K562 (cell line): ENCODE data around the gene CNGA4. TPM values are rescaled to one million over a fixed set of nuclear protein-coding genes. Genes with fewer than 3 reads are reported as not detected.

Experiments used
- ATAC-seq: fragments of 200-7000 bp; cut with Tn5 transposase; 3 replicates; pipeline ENCODE4 v1.9.1; 2020; ENCODE audit warnings: moderate library complexity
- BruUV-seq: library from RNA; stranded (reverse); fragments of 400-500 nt; replicated peaks from 2 replicates; lab custom pipeline; 2021; lab: Mats Ljungman, UMichigan
- CTCF ChIA-PET: fragments of 300-600 bp; formaldehyde crosslinking; extraction: SDS; loops from one replicate; lab custom pipeline; 2021; ENCODE audit warnings: low intra/inter-chr PET ratio; lab: Yijun Ruan, JAX
- POLR2A ChIA-PET: fragments of 300-600, 350-650 bp; sonication (Branson Sonifier 250); formaldehyde crosslinking; extraction: SDS; loops from one replicate; lab custom pipeline; 2021; ENCODE audit warnings: antibody characterized with exemption, inconsistent platforms; lab: Yijun Ruan, JAX
- DNase-seq, 4 experiments: peaks; one replicate each; pipeline versions ENCODE4 v3.0.0 to v3.0.0-alpha.2; 2011 to 2018; ENCODE audit warnings: low spot score in 3 of 4, mixed read lengths in 3 of 4; ENCODE audit errors: extremely low read depth in 1 of 4
- FAIRE-seq: peaks from 2 replicates; lab custom pipeline; 2011; peaks lifted over from hg19 to GRCh38; lab: Jason Lieb, UNC
- H2AFZ ChIP-seq: 2 replicates; pipeline ENCODE4 v1.6.0; 2011; ENCODE audit warnings: low read depth, low read length, control low read depth, inconsistent platforms
- H3K27ac ChIP-seq: fragments of 200-600 bp; 3 replicates; pipeline ENCODE4 v1.8.0; 2011; ENCODE audit warnings: low read depth, mild to moderate bottlenecking, control low read depth, inconsistent platforms, low read length, moderate library complexity, mixed read lengths; ENCODE audit errors: extremely low read depth
- H3K27me3 ChIP-seq, 2 experiments: fragments of 300-600 bp in 1 of 2; 2 replicates in 1 of 2; 3 replicates in 1 of 2; pipeline versions ENCODE4 v1.6.0 to v1.8.0; 2011; ENCODE audit warnings: inconsistent platforms in 2 of 2, low read length in 2 of 2, mild to moderate bottlenecking in 1 of 2, mixed read lengths in 1 of 2, moderate library complexity in 1 of 2; ENCODE audit not compliant: control insufficient read depth in 2 of 2, insufficient read depth in 2 of 2
- H3K36me3 ChIP-seq: fragments of 300-600 bp; 3 replicates; pipeline ENCODE4 v1.8.0; 2011; ENCODE audit warnings: mild to moderate bottlenecking, low read length, inconsistent platforms; ENCODE audit not compliant: control insufficient read depth, insufficient read depth
- H3K4me1 ChIP-seq, 2 experiments: fragments of 200-600 bp in 1 of 2; replicated peaks in 1 of 2; 2 replicates in 1 of 2; 3 replicates in 1 of 2; pipeline versions ENCODE4 v1.5.1 to v1.8.0; 2011; ENCODE audit warnings: inconsistent platforms in 2 of 2, low read length in 2 of 2, mild to moderate bottlenecking in 1 of 2, mixed read lengths in 1 of 2, moderate library complexity in 1 of 2; ENCODE audit not compliant: control insufficient read depth in 2 of 2, insufficient read depth in 2 of 2
- H3K4me2 ChIP-seq: 2 replicates; pipeline ENCODE4 v1.6.1; 2011; ENCODE audit warnings: low read length, control low read depth, inconsistent platforms, mixed read lengths; ENCODE audit not compliant: insufficient read depth
- H3K4me3 ChIP-seq: fragments of 200-600 bp; sonication (generic), shearing (Covaris generic); 2 replicates; pipeline ENCODE4 v1.5.1; 2016; ENCODE audit warnings: control low read depth, inconsistent platforms
- H3K79me2 ChIP-seq: fragments of 200-600 bp; 3 replicates; pipeline ENCODE4 v1.8.0; 2011; ENCODE audit warnings: low read length, inconsistent platforms; ENCODE audit not compliant: control insufficient read depth, insufficient read depth
- H3K9ac ChIP-seq, 2 experiments: 2 replicates each; pipeline versions ENCODE4 v1.6.0 to v1.6.1; 2011; ENCODE audit warnings: low read depth in 2 of 2, low read length in 2 of 2, control low read depth in 1 of 2, inconsistent platforms in 1 of 2, mild to moderate bottlenecking in 1 of 2, mixed read lengths in 1 of 2; ENCODE audit not compliant: insufficient read depth in 1 of 2
- H3K9me1 ChIP-seq: one replicate; pipeline ENCODE4 v1.6.0; 2011; ENCODE audit warnings: inconsistent platforms, mild to moderate bottlenecking, low read length, moderate library complexity; ENCODE audit not compliant: control insufficient read depth, insufficient read depth
- H3K9me3 ChIP-seq: replicated peaks from 2 replicates; pipeline ENCODE4 v1.5.1; 2011; ENCODE audit warnings: low read depth, low read length, inconsistent platforms; ENCODE audit not compliant: control insufficient read depth, insufficient read depth
- H4K20me1 ChIP-seq: replicated peaks from 2 replicates; pipeline ENCODE4 v1.6.1; 2011; ENCODE audit warnings: low read length, inconsistent platforms, mixed read lengths; ENCODE audit not compliant: control insufficient read depth, insufficient read depth
- CEBPG ChIP-seq, 3 experiments: fragments of 200-800 bp in 1 of 3; sonication (Bioruptor generic) in 1 of 3; sonication (generic) in 1 of 3; formaldehyde crosslinking in 1 of 3; IDR thresholded peaks in 2 of 3; conservative IDR thresholded peaks in 1 of 3; 2 replicates each; pipeline versions ENCODE4 v1.6.1 to v1.8.0; 2016 to 2022; ENCODE audit warnings: missing compliant biosample characterization in 2 of 3, missing genetic modification characterization in 2 of 3, mild to moderate bottlenecking in 1 of 3, missing genetic modification reagents in 1 of 3
- JUND ChIP-seq, 2 experiments: IDR thresholded peaks; 2 replicates in 1 of 2; 3 replicates in 1 of 2; pipeline ENCODE4 v1.6.1; 2011; ENCODE audit warnings: borderline replicate concordance in 2 of 2, low read depth in 2 of 2, low read length in 2 of 2, improper control_type of control experiment in 1 of 2, missing biosample characterization in 1 of 2, missing genetic modification characterization in 1 of 2, missing genetic modification reagents in 1 of 2
- NCOA6 ChIP-seq: fragments of 450-650 bp; IDR thresholded peaks from 2 replicates; pipeline ENCODE4 v1.6.1; 2017; ENCODE audit warnings: mild to moderate bottlenecking
- ZKSCAN8 ChIP-seq: fragments of 200-800 bp; sonication (Bioruptor generic); IDR thresholded peaks from 2 replicates; pipeline ENCODE4 v1.6.1; 2016; ENCODE audit warnings: missing genetic modification characterization, missing compliant biosample characterization
- ZNF592 ChIP-seq: fragments of 450-650 bp; IDR thresholded peaks from 2 replicates; pipeline ENCODE4 v1.6.1; 2017; ENCODE audit warnings: antibody characterized with exemption, mild to moderate bottlenecking
- WGBS: fragments of 100-300 bp; shearing (Covaris generic); methylation state at CpG from one replicate; pipeline ENCODE4 v1.1.6; 2016; ENCODE audit warnings: low coverage, mixed read lengths; ENCODE audit not compliant: insufficient coverage; ENCODE audit errors: missing lambda C conversion rate; 5-methylcytosine and 5-hydroxymethylcytosine counted together
- in situ Hi-C: fragments of 300-500 bp; cut with MboI; formaldehyde crosslinking; loops from 4 replicates; pipeline ENCODE4 v1.15.0; 2018; ENCODE audit warnings: inconsistent platforms, mixed read lengths
- intact Hi-C: fragments of 100-400 bp; cut with micrococcal nuclease; formaldehyde crosslinking; loops from 2 replicates; pipeline ENCODE4 v1.14.2; 2022
- polyA plus RNA-seq, 8 experiments: library from polyadenylated mRNA; depleted of rRNA in 4 of 8; stranded (reverse) in 5 of 8; unstranded in 3 of 8; fragments of >200 nt; fragmentation: Nextera tagmentation in 2 of 8; fragmentation: Illumina TruSeq in 1 of 8; extraction: Ambion mirVana in 2 of 8; extraction: Trizol in 1 of 8; gene quantifications; 2 replicates each; pipeline versions ENCODE4 v1.2.1 to v1.2.3, GENCODE V29; 2011 to 2014; ENCODE audit warnings: inconsistent platforms in 1 of 8, missing spikeins in 1 of 8
- total RNA-seq, 7 experiments: library from RNA; depleted of rRNA in 6 of 7; stranded (reverse); fragments of >200 nt in 6 of 7; fragmentation: Illumina TruSeq in 2 of 7; extraction: Trizol in 2 of 7; gene quantifications; 2 replicates each; pipeline versions ENCODE4 v1.2.1 to v1.2.3, GENCODE V29; 2011 to 2021; ENCODE audit warnings: low replicate concordance in 1 of 7

CNGA4 gene
- total and polyA plus RNA-seq, 9 of the 15 experiments (the other 6 are each of a cell fraction or from before 2014, with no cell fraction given) = 0.04 to 0.09 (median 0.06) TPM; not detected in 6

- Histone ChIP-seq H3K27me3 (peaks cover 0 to 2% of the 10 kb centered on the region in 2 experiments; a peak in 2 of 5 replicates), H3K4me1 (no peaks in the 10 kb centered on the region), H2AFZ (no peak overlapping the region), H3K9ac (no peak overlapping the region), H4K20me1 (no peaks in the 10 kb centered on the region), H3K9me1 (peaks cover 2% of the 10 kb centered on the region), H3K79me2 (no peaks in the 10 kb centered on the region), H3K4me2 (no peak overlapping the region), H3K36me3 (no peaks in the 10 kb centered on the region), H3K4me3 (no peak overlapping the region), H3K9me3 (no peaks in the 10 kb centered on the region), H3K27ac (no peak overlapping the region)
- no peak for DNase-seq
- WGBS = 13% methylated on average over 1 of the region's 1 CpG
- intact Hi-C loops (no loop called here), in situ Hi-C loops (no loop called here)
- TF ChIP-seq JUND (IDR thresholded peaks at IDR 0.05; ENCODE audit: borderline replicate concordance, low read depth, low read length) (no peak), JUND (tag; IDR thresholded peaks at IDR 0.05; ENCODE audit: borderline replicate concordance, low read depth, low read length) (peak; percentile 43; the same call in 1 of the 3 replicates), NCOA6 (no peak), ZKSCAN8 (no peak), CEBPG (CRISPR knock-in tag; IDR thresholded peaks at IDR 0.05) (no peak), CEBPG (tag; conservative IDR thresholded peaks at IDR 0.05 in 1 of 2, IDR thresholded peaks at IDR 0.05 in 1 of 2) (peak in 1 of 2 experiments; percentile 55; a peak in 1 of 4 replicates), ZNF592 (no peak)
- CTCF ChIA-PET = no interaction called here
- no peak for FAIRE-seq
- no TSS peak for BruUV-seq
- POLR2A ChIA-PET = no interaction called here
- peak; percentile 39; the same call in 1 of the 3 replicates for ATAC-seq
These were observed 44.8 kb upstream of the CNGA4 start for GRCh38 chr11:6194065-6194581.
